HepG2 (cell line): ENCODE results near the gene HAPLN2. TPM values are rescaled to one million over a fixed set of nuclear protein-coding genes. Genes with fewer than 3 reads are reported as not detected.

Source experiments
- BHLHE40 ChIP-seq: IDR thresholded peaks from 2 replicates; pipeline ENCODE4 v1.6.1; 2011; ENCODE audit warnings: low read length, improper control_type of control experiment
- CBX2 ChIP-seq, 2 experiments: fragments of 200-600 bp in 1 of 2; sonication (generic); formaldehyde crosslinking in 1 of 2; IDR thresholded peaks; 2 replicates each; pipeline versions ENCODE4 v1.7.0 to v1.8.1; 2018 to 2022; ENCODE audit warnings: low read depth in 2 of 2, low read length in 1 of 2, mild to moderate bottlenecking in 1 of 2, missing genetic modification reagents in 1 of 2
- EEA1 ChIP-seq: sonication (generic); formaldehyde crosslinking; IDR thresholded peaks from 2 replicates; pipeline ENCODE4 v1.5.1; 2020; ENCODE audit warnings: mild to moderate bottlenecking, missing genetic modification reagents, borderline replicate concordance
- FOXC1 ChIP-seq: sonication (generic); formaldehyde crosslinking; IDR thresholded peaks from 2 replicates; pipeline ENCODE4 v1.8.0; 2022; ENCODE audit warnings: mild to moderate bottlenecking, missing genetic modification reagents, borderline replicate concordance
- HNRNPUL1 ChIP-seq: fragments of 200-400 bp; formaldehyde crosslinking; IDR thresholded peaks from 2 replicates; pipeline ENCODE4 v1.6.1; 2017; ENCODE audit warnings: low read depth, mild to moderate bottlenecking, low read length, moderate library complexity
- HOXA7 ChIP-seq: sonication (generic); formaldehyde crosslinking; IDR thresholded peaks from 2 replicates; pipeline ENCODE4 v1.8.1; 2022; ENCODE audit warnings: mild to moderate bottlenecking, missing genetic modification reagents, moderate library complexity
- KDM3A ChIP-seq: IDR thresholded peaks from 2 replicates; pipeline ENCODE4 v1.6.1; 2018; ENCODE audit warnings: low read depth, missing compliant biosample characterization
- MIXL1 ChIP-seq: IDR thresholded peaks from 2 replicates; pipeline ENCODE4 v1.6.1; 2016
- MLLT10 ChIP-seq: sonication (generic); formaldehyde crosslinking; IDR thresholded peaks from 2 replicates; pipeline ENCODE4 v1.4.0; 2020; ENCODE audit warnings: missing genetic modification reagents
- NPAS2 ChIP-seq: sonication (generic); formaldehyde crosslinking; IDR thresholded peaks from 2 replicates; pipeline ENCODE4 v1.8.0; 2022; ENCODE audit warnings: mild to moderate bottlenecking, missing genetic modification reagents, borderline replicate concordance
- NRL ChIP-seq: sonication (generic); formaldehyde crosslinking; IDR thresholded peaks from 2 replicates; pipeline ENCODE4 v1.5.0; 2020; ENCODE audit warnings: missing genetic modification reagents, mild to moderate bottlenecking, moderate library complexity, borderline replicate concordance
- PHF20 ChIP-seq: sonication (generic); formaldehyde crosslinking; IDR thresholded peaks from 2 replicates; pipeline ENCODE4 v1.5.0; 2020; ENCODE audit warnings: mild to moderate bottlenecking, missing genetic modification reagents
- PRMT3 ChIP-seq: sonication (generic); formaldehyde crosslinking; IDR thresholded peaks from 2 replicates; pipeline ENCODE4 v1.8.1; 2022; ENCODE audit warnings: low read depth, mild to moderate bottlenecking, moderate library complexity, missing genetic modification reagents, borderline replicate concordance
- SIX1 ChIP-seq: sonication (generic); formaldehyde crosslinking; IDR thresholded peaks from 2 replicates; pipeline ENCODE4 v1.4.0; 2020; ENCODE audit warnings: missing genetic modification reagents, borderline replicate concordance
- SRSF9 ChIP-seq: fragments of 200-400 bp; formaldehyde crosslinking; IDR thresholded peaks from 2 replicates; pipeline ENCODE4 v1.6.1; 2018; ENCODE audit warnings: borderline replicate concordance, mild to moderate bottlenecking, low read depth, low read length; ENCODE audit not compliant: insufficient read depth, poor library complexity, severe bottlenecking
- TGIF2 ChIP-seq: IDR thresholded peaks from 2 replicates; pipeline ENCODE4 v1.6.1; 2016; ENCODE audit warnings: control low read depth, missing compliant biosample characterization
- ZBTB3 ChIP-seq: sonication (generic); formaldehyde crosslinking; IDR thresholded peaks from 2 replicates; pipeline ENCODE4 v1.4.0; 2020; ENCODE audit warnings: low read depth, mild to moderate bottlenecking, moderate library complexity, missing genetic modification reagents, borderline replicate concordance
- ZEB1 ChIP-seq: IDR thresholded peaks from 2 replicates; pipeline ENCODE4 v1.6.1; 2012; ENCODE audit warnings: mild to moderate bottlenecking, low read depth, inconsistent platforms; ENCODE audit not compliant: insufficient replicate concordance
- ZMAT5 ChIP-seq: sonication (generic); formaldehyde crosslinking; IDR thresholded peaks from 2 replicates; pipeline ENCODE4 v1.5.0; 2020; ENCODE audit warnings: mild to moderate bottlenecking, low read depth, missing genetic modification reagents, borderline replicate concordance
- ZMYM2 ChIP-seq: sonication (generic); formaldehyde crosslinking; IDR thresholded peaks from 2 replicates; pipeline ENCODE4 v1.8.0; 2022; ENCODE audit warnings: mild to moderate bottlenecking, missing genetic modification reagents
- ZNF136 ChIP-seq: sonication (generic); formaldehyde crosslinking; IDR thresholded peaks from 2 replicates; pipeline ENCODE4 v1.8.1; 2022; ENCODE audit warnings: low read depth, mild to moderate bottlenecking, moderate library complexity, missing genetic modification reagents
- ZNF3 ChIP-seq: IDR thresholded peaks from 2 replicates; pipeline ENCODE4 v1.7.0; 2017; ENCODE audit warnings: inconsistent platforms
- ZNF333 ChIP-seq: sonication (generic); formaldehyde crosslinking; IDR thresholded peaks from 2 replicates; pipeline ENCODE4 v1.4.0; 2020; ENCODE audit warnings: mild to moderate bottlenecking, missing genetic modification reagents, borderline replicate concordance
- ZNF34 ChIP-seq: sonication (generic); formaldehyde crosslinking; IDR thresholded peaks from 2 replicates; pipeline ENCODE4 v1.4.0; 2020; ENCODE audit warnings: mild to moderate bottlenecking, missing genetic modification reagents, borderline replicate concordance
- ZNF557 ChIP-seq: sonication (generic); formaldehyde crosslinking; IDR thresholded peaks from 2 replicates; pipeline ENCODE4 v1.4.0; 2020; ENCODE audit warnings: missing genetic modification reagents
- ZNF570 ChIP-seq: sonication (generic); formaldehyde crosslinking; IDR thresholded peaks from 2 replicates; pipeline ENCODE4 v1.4.0; 2020; ENCODE audit warnings: mild to moderate bottlenecking, missing genetic modification reagents, borderline replicate concordance
- ZNF768 ChIP-seq: sonication (generic); formaldehyde crosslinking; IDR thresholded peaks from 2 replicates; pipeline ENCODE4 v1.4.0; 2020; ENCODE audit warnings: missing genetic modification reagents
- polyA plus RNA-seq, 8 experiments: library from polyadenylated mRNA; depleted of rRNA in 3 of 8; stranded (reverse) in 7 of 8; unstranded in 1 of 8; fragments of >200 nt; fragmentation: Illumina TruSeq in 4 of 8; extraction: Trizol in 4 of 8; gene quantifications; 2 replicates each; pipeline versions ENCODE4 v1.2.1 to v1.2.3, GENCODE V29; 2011 to 2016; ENCODE audit warnings: low read depth in 4 of 8, missing spikeins in 1 of 8, mixed read lengths in 1 of 8; ENCODE audit not compliant: insufficient read depth in 1 of 8
- total RNA-seq, 5 experiments: library from RNA; depleted of rRNA; stranded (reverse); fragments of >200 nt; fragmentation: Illumina TruSeq; extraction: Trizol; gene quantifications; 2 replicates each; pipeline ENCODE4 v1.2.3, GENCODE V29; 2016; ENCODE audit warnings: low read depth in 1 of 5
- TF ChIP-seq, protein P1 (sequence below): sonication (generic); formaldehyde crosslinking; IDR thresholded peaks from 2 replicates; pipeline ENCODE4 v1.8.1; 2023; ENCODE audit warnings: mild to moderate bottlenecking, missing genetic modification reagents, borderline replicate concordance
- TF ChIP-seq, protein P2 (sequence below): sonication (generic); formaldehyde crosslinking; IDR thresholded peaks from 2 replicates; pipeline ENCODE4 v1.4.0; 2020; ENCODE audit warnings: missing genetic modification reagents, low read depth, mild to moderate bottlenecking, borderline replicate concordance

HAPLN2 gene
- total and polyA plus RNA-seq, 2 of the 13 experiments (the other 11 are each of a cell fraction or from before 2014, with no cell fraction given), result not detected

DNA sequence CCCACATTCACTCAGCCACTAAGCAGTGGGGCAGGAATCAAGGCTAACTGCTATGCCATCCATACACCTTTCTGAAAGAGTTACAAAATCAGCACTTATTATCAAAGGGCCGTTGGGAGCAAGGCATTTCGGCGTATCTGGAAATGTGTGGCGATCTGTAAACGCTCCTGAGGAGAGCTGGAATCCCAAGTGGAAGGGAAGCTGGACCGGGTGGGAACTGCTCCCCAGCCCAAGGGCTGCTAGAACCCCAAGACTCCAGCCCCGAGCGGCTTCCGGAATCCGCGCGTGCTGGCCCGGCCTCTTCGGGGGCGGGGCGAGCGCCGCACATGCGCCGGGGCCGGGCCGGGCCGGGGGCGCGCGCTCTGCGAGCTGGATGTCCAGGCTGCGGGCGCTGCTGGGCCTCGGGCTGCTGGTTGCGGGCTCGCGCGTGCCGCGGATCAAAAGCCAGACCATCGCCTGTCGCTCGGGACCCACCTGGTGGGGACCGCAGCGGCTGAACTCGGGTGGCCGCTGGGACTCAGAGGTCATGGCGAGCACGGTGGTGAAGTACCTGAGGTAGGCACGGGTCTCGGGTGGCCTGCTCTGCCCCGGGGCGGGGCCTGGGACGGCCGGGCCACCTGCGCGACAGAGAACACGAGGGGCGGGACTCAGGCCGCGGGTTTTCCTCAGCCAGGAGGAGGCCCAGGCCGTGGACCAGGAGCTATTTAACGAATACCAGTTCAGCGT, 27.6 kb upstream of the HAPLN2 start, which contains the start of gene NAXE (continued):
- TF ChIP-seq SIX1 (CRISPR knock-in tag) (no peak), HNRNPUL1 (no peak), SRSF9 (no peak), FOXC1 (CRISPR knock-in tag) (no peak; the same call in 1 of the 2 replicates), TGIF2 (CRISPR knock-in tag) (no peak), HOXA7 (CRISPR knock-in tag) (no peak), CBX2 (IDR thresholded peaks at IDR 0.05; ENCODE audit: low read depth, low read length) (no peak), CBX2 (CRISPR knock-in tag; IDR thresholded peaks at IDR 0.05; ENCODE audit: low read depth) (no peak), ZNF570 (CRISPR knock-in tag) (no peak), ZNF557 (0 out of 2 replicates have a peak, but pooled peaks have one; percentile 1), ZMAT5 (no peak), ZEB1 (no peak), NRL (peak; percentile 34; the same call in 1 of the 2 replicates), ZMYM2 (CRISPR knock-in tag) (no peak), BHLHE40 (peak; percentile 28; the same call in 1 of the 2 replicates), ZNF34 (CRISPR knock-in tag) (no peak), ZNF333 (CRISPR knock-in tag) (no peak), MLLT10 (CRISPR knock-in tag) (no peak), KDM3A (CRISPR knock-in tag) (no peak; the same call in 1 of the 2 replicates), ZNF136 (0 out of 2 replicates have a peak, but pooled peaks have one; percentile 50), ZBTB3 (no peak), PRMT3 (CRISPR knock-in tag) (0 out of 2 replicates have a peak, but pooled peaks have one; percentile 71), EEA1 (CRISPR knock-in tag) (peak; percentile 86; the same call in 1 of the 2 replicates), PHF20 (peak; percentile 60; the same call in 1 of the 2 replicates), MIXL1 (CRISPR knock-in tag) (no peak), NPAS2 (CRISPR knock-in tag) (no peak), ZNF768 (CRISPR knock-in tag) (peak; percentile 57; the same call in 1 of the 2 replicates), ZNF3 (CRISPR knock-in tag) (no peak)
- TF ChIP-seq, protein P1, sequence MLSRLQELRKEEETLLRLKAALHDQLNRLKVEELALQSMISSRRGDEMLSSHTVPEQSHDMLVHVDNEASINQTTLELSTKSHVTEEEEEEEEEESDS (CRISPR knock-in tag), result no peak
- TF ChIP-seq, protein P2, sequence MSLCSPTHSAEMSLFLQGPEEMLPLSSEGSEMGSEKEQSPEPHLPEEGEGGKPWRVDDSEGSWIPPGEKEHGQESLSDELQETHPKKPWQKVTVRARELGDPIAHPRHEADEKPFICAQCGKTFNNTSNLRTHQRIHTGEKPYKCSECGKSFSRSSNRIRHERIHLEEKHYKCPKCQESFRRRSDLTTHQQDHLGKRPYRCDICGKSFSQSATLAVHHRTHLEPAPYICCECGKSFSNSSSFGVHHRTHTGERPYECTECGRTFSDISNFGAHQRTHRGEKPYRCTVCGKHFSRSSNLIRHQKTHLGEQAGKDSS (CRISPR knock-in tag), result peak; percentile 87; the same call in 1 of the 2 replicates
